Retinal pigment epithelial cell (primary cell): ENCODE data around the gene KLF4.

Experiments used
- DNase-seq: peaks from one replicate; pipeline ENCODE4 v3.0.0-alpha.2; 2010; ENCODE audit warnings: low read depth
- H3K4me3 ChIP-seq: 2 replicates; pipeline ENCODE4 v1.5.1; 2011; ENCODE audit warnings: mild to moderate bottlenecking, low read length, control low read depth, moderate library complexity
- CTCF ChIP-seq: conservative IDR thresholded peaks from 2 replicates; pipeline ENCODE4 v1.5.1; 2011; ENCODE audit warnings: low read depth, low read length, control low read depth, inconsistent platforms

KLF4 gene

GRCh38 chr9:107486674-107487520, 2.7 kb downstream of the KLF4 start:
- peak overlapping the region; percentile 53 for H3K4me3 ChIP-seq
- no peak for DNase-seq
- TF ChIP-seq CTCF: no peak

- TF ChIP-seq CTCF: no peak
- H3K4me3 ChIP-seq: no peak overlapping the region
- DNase-seq: no peak
These were observed 4.0 kb downstream of the KLF4 start for GRCh38 chr9:107485458-107486043.

DNA sequence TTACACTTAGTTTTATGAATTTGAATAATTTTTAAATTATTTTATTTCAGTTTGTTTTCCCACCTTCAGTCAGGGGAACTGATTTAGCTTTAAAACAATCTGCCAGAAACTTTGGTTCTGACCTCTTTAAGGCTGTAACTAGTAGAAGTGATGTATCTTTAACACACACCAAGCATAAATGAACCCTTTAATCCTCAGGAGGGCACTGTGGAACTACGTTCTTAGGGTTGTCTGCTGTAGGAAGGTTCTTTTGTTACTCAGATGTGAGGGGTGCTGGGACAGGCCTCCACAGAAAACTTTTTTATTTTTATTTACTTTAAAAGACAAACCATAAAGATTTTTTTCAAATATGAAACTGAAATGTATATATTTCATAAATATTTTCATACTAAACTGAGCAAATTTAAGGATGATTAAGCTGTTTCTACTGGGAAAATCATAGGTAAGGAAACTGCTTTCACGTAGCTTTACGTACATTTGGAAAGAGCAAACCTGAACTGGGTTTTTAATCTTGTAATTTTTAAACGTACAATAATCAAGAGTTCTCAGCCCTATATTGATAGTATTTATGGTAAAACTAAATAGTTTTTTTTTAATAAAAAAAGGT, 5.3 kb downstream of the KLF4 start:
- no peak for DNase-seq
- no peak overlapping the region for H3K4me3 ChIP-seq
- TF ChIP-seq CTCF: peak; percentile 55

- no peak overlapping the region for H3K4me3 ChIP-seq
- no peak for DNase-seq
These were observed 5.9 kb downstream of the KLF4 start for GRCh38 chr9:107483666-107484065.

DNA sequence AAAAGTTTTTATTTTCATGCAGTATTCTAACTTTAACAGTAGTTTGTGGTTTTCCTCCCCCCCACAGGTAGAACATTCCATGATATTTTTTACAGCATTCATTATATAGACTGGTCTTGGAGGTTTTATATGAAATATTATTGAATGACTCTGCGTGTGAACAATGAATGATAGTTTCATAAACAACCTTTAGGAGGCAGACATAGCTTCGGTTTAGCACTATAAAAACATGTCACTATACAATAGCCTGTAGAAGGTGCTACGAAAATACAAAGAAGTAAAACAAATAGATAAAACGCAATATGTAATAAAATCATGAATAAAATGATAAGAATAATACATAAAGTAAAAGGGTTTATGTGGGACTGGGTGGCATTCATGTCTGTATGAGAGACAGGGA, 8.5 kb downstream of the KLF4 start:
- no peak for DNase-seq
- no peak for TF ChIP-seq CTCF
- no peak overlapping the region for H3K4me3 ChIP-seq

More at GRCh38 chr9:107483666-107484065, 5.9 kb downstream of the KLF4 start:
- no peak for TF ChIP-seq CTCF

- no peak for DNase-seq
- no peak for TF ChIP-seq CTCF
- no peak overlapping the region for H3K4me3 ChIP-seq
These were observed 9.2 kb downstream of the KLF4 start for GRCh38 chr9:107480386-107480789.
